Coronary artery (tissue), 2 donors: ENCODE data around the gene GJD3.

Source experiments
- DNase-seq: peaks from one replicate; pipeline ENCODE4 v3.0.0-alpha.2; 2017; ENCODE audit warnings: low spot score
- H3K27ac ChIP-seq, 2 donors: fragments of 200-600 bp; sonication (generic); one replicate each; pipeline ENCODE4 v1.5.1; 2016 to 2019
- H3K4me3 ChIP-seq: fragments of 200-600 bp; sonication (generic); 2 replicates; pipeline ENCODE4 v1.5.1; 2016; ENCODE audit warnings: mild to moderate bottlenecking, moderate library complexity
- TF ChIP-seq, protein P1 (sequence below): fragments of 200-600 bp; sonication (generic); IDR thresholded peaks from one replicate; pipeline ENCODE4 v1.5.1; 2019; ENCODE audit warnings: antibody characterized with exemption

Gene GJD3

DNA sequence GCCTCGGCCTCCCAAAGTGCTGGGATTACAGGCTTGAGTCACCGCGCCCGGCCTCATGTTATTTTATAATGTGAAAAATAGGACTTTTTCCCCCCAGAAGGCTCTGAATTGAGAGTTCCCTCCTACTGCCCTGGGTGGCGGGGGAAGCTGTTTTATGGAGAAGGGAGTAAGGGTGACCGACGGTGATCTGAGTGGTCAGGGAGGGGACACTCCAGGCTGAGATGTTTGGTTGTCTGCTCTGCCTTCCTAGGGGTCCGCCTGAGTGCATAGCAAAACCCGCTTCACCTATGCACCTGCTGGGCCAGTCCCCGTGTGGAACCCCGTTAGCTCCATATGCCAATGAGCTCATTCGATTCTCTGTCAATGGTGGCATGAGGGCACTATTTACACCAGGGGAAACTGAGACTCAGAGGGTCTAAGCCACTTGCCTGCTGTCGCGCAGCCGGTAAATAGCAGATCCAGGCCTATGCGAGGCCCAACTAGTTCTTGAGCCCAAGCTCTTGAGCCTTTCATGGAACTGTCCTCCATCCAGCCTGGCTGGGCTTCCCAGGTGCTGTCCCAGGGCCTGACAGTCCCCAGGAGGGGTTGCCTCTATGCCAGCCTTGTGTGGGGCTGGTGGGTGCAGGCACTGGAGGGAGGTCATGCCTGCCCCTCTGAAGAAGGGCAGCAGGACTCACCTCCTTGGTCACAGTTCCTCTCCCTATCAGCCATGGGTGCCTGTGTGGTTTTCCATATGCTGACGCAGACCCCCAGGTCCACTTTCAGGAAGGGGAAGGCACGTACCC is 1.7 kb upstream of the GJD3 start:
- no peak for DNase-seq
- Histone ChIP-seq H3K4me3 (no peak overlapping the region), H3K27ac (no peak overlapping the region)
- TF ChIP-seq, protein P1, sequence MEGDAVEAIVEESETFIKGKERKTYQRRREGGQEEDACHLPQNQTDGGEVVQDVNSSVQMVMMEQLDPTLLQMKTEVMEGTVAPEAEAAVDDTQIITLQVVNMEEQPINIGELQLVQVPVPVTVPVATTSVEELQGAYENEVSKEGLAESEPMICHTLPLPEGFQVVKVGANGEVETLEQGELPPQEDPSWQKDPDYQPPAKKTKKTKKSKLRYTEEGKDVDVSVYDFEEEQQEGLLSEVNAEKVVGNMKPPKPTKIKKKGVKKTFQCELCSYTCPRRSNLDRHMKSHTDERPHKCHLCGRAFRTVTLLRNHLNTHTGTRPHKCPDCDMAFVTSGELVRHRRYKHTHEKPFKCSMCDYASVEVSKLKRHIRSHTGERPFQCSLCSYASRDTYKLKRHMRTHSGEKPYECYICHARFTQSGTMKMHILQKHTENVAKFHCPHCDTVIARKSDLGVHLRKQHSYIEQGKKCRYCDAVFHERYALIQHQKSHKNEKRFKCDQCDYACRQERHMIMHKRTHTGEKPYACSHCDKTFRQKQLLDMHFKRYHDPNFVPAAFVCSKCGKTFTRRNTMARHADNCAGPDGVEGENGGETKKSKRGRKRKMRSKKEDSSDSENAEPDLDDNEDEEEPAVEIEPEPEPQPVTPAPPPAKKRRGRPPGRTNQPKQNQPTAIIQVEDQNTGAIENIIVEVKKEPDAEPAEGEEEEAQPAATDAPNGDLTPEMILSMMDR = no peak

DNA sequence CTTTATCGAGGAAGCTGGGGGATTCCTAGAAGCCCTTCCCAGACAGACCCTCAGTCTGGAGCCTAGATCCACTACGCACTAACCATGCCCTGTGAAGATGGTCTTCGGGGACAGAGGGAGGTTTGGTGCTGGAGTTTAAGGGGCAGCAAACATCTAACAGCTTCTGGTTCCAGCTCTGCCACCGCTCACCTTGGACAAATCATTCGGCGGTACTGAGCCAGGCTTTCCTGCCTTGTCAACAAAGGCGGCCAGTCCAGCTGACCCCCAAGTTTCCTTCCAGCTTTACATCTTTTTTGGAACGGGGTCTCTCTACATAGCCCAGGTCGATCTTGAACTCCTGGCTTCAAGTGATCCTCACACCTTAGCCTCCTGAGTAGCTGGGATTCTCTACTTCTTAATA is 369 bp upstream of the GJD3 start:
- no peak overlapping the region for H3K27ac ChIP-seq
- no peak overlapping the region for H3K4me3 ChIP-seq
- TF ChIP-seq, protein P1 = no peak
- no peak for DNase-seq

DNA sequence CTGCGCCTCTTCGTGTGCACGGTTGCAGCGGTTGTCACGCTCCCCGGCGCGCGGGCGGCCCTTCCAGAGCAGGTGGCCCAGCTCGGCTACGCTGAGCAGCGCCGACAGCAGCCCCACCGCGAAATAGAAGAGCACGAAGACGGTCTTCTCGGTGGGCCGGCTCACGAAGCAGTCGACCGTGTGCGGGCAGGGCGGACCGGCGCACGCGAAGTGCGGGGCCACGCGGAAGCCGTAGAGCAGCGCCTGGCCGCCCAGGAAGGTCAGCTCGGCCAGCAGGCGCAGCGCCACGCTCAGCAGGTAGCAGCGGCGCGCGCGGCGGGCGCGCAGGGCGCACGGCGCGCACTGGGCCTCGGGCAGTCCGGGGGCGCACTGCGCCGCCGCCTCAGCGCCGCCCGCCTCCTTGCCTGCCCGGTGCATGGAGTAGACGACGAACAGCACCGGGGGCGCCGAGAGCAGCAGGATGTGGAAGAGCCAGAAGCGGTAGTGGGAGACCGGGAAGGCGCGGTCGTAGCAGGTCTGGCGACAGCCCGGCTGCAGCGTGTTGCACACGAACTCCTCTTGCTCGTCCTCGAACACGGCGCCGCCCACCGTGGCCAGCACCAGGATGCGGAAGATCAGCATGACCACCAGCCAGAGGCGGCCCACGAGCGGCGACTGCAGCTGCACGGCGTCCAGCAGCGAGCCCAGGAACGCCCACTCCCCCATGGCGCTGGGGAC is 1.3 kb downstream of the GJD3 start:
- DNase-seq = no peak
- H3K4me3 ChIP-seq = peak overlapping the region; percentile 78
- TF ChIP-seq, protein P1 = no peak
- no peak overlapping the region for H3K27ac ChIP-seq

DNA sequence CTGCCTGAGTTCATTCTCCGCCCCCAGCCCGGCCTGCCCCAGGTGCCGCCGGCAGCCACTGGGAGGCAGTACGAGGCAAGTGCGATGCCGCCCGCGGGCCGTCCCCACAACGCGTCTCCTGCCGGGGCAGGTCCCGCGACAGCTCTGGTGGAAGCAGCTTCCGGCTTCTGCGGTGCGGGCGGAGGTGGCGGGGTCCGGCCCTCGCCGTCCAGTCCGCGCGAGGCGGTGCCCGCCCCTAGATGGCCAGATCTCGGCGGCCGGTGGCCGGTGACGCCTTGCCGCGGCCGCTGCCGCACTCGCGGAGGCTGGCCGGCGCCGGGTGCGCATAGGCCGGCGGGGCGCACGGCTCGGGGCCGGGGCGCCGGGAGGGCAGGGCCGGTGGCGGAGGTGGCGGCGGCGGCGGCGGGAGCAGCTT is 1.8 kb downstream of the GJD3 start:
- TF ChIP-seq, protein P1 = no peak
- no peak for DNase-seq

DNA sequence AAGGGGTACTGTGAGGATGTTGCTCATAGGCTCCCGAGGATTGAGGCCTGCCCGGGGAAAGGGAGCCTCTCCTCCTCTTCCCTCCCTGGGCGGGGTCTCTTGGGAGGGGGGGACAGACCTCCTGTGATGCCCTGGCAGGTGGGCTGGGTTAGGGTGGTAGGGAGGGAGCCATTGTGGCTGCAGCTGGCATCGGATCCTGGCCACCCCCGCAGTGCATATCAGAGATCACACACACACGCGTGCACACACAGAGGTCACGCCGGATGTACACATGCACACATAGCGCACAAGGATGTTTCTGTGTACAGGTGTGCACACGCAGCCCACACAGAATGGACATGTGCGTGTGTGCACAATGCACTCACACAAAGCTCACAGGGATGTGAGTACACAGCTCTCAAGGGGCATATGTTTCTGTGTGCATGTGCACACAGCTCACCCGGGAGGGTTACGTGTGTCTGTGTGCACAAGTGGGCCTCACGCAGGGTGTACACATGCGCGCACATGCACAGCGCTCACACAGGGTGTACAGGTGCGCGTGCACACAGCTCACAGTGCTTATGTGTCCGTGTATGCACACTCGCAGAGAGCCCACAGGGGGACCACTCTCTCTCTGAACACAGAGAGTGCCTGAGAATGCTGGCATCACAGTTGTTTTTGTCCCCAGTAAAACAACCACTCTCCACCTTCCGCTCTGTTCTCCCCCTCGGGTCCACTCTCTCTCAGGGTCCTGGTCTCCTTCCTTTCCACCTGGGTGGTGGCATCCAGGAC is 2.4 kb downstream of the GJD3 start:
- Histone ChIP-seq H3K27ac (no peak overlapping the region), H3K4me3 (peak overlapping the region; percentile 78)
- TF ChIP-seq, protein P1 = no peak
- DNase-seq = no peak

More for the DNA sequence above, 1.8 kb downstream of the GJD3 start:
- H3K27ac ChIP-seq = no peak overlapping the region
- peak overlapping the region; percentile 78 for H3K4me3 ChIP-seq

DNA sequence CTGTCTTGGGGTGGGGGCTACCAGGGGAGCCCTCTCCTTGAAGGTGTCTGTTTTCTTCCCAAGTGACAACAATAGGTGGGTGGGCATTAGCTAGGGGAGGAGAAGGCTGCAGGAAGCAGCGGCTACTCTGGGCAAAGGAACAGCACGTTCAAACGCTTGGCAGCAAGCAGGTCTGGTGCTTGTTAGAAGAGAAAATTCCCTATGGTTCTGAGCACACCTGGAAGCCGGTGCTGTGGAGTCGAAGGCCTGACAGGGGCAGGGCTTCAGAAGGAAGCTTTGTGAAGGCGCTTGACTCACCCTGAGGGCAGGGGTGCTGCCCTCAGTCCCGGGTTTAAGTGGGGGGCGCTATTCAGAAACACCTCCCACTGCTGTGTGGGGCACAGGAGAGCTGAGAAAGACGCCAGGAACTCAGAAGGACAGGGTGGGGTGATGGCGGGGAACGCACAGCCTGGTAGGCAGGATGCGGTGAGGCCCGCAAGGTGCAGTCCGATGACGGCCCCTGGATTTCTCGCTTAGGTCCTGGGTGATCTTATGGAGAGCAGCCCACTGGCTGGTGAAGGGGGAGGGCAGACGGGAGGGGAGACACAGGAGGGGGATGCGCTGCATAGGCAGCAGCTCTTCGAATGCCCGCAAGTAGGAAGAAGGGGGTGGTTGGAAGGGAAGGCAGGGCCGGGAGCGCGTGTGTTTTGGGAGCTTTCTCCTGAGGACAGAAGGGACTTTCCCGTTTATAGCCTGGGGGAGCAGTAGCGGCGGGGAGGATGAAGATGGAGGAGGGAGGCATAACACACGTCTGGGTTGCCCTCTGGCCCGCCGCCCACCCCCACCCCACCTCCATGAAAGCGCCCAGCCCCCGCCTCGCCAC is 3.2 kb downstream of the GJD3 start:
- TF ChIP-seq, protein P1 = no peak
- Histone ChIP-seq H3K4me3 (no peak overlapping the region), H3K27ac (no peak overlapping the region)
- no peak for DNase-seq
